HepG2 (cell line): ENCODE measurements around the gene SLC2A4. TPM values are rescaled to one million over a fixed set of nuclear protein-coding genes. Genes with fewer than 3 reads are reported as not detected.

ENCODE experiments used
- AKNA ChIP-seq: sonication (generic); formaldehyde crosslinking; IDR thresholded peaks from 2 replicates; pipeline ENCODE4 v1.4.0; 2020; ENCODE audit warnings: missing genetic modification reagents, borderline replicate concordance
- ATF5 ChIP-seq: sonication (generic); formaldehyde crosslinking; IDR thresholded peaks from 2 replicates; pipeline ENCODE4 v1.4.0; 2020; ENCODE audit warnings: mild to moderate bottlenecking, low read depth, missing genetic modification reagents
- ATF7-NPFF ChIP-seq: sonication (generic); formaldehyde crosslinking; IDR thresholded peaks from 2 replicates; pipeline ENCODE4 v1.8.1; 2023; ENCODE audit warnings: mild to moderate bottlenecking, low read depth, missing genetic modification reagents, moderate library complexity
- KLF11 ChIP-seq: IDR thresholded peaks from 2 replicates; pipeline ENCODE4 v1.6.1; 2016; ENCODE audit warnings: missing compliant biosample characterization
- LRRFIP1 ChIP-seq: sonication (generic); formaldehyde crosslinking; conservative IDR thresholded peaks from 2 replicates; pipeline ENCODE4 v1.4.0; 2020; ENCODE audit warnings: missing genetic modification reagents
- MED8 ChIP-seq: sonication (generic); formaldehyde crosslinking; IDR thresholded peaks from 2 replicates; pipeline ENCODE4 v1.8.1; 2023; ENCODE audit warnings: mild to moderate bottlenecking, missing genetic modification reagents; ENCODE audit not compliant: insufficient replicate concordance
- ZFP36L1 ChIP-seq: sonication (generic); formaldehyde crosslinking; IDR thresholded peaks from 2 replicates; pipeline ENCODE4 v1.8.0; 2022; ENCODE audit warnings: mild to moderate bottlenecking, missing genetic modification reagents, moderate library complexity
- ZNF234 ChIP-seq: sonication (generic); formaldehyde crosslinking; conservative IDR thresholded peaks from 2 replicates; pipeline ENCODE4 v1.5.1; 2020; ENCODE audit warnings: mild to moderate bottlenecking, missing genetic modification reagents
- ZNF260 ChIP-seq: sonication (generic); formaldehyde crosslinking; IDR thresholded peaks from 2 replicates; pipeline ENCODE4 v1.4.0; 2020; ENCODE audit warnings: missing genetic modification reagents, low read depth, mild to moderate bottlenecking, borderline replicate concordance
- ZNF280D ChIP-seq: sonication (generic); formaldehyde crosslinking; IDR thresholded peaks from 2 replicates; pipeline ENCODE4 v1.5.1; 2020; ENCODE audit warnings: mild to moderate bottlenecking, missing genetic modification reagents
- ZNF687 ChIP-seq: sonication (generic); formaldehyde crosslinking; IDR thresholded peaks from 2 replicates; pipeline ENCODE4 v1.5.1; 2020; ENCODE audit warnings: mild to moderate bottlenecking, missing genetic modification reagents, moderate library complexity
- polyA plus RNA-seq, 8 experiments: library from polyadenylated mRNA; depleted of rRNA in 3 of 8; stranded (reverse) in 7 of 8; unstranded in 1 of 8; fragments of >200 nt; fragmentation: Illumina TruSeq in 4 of 8; extraction: Trizol in 4 of 8; gene quantifications; 2 replicates each; pipeline versions ENCODE4 v1.2.1 to v1.2.3, GENCODE V29; 2011 to 2016; ENCODE audit warnings: low read depth in 4 of 8, missing spikeins in 1 of 8, mixed read lengths in 1 of 8; ENCODE audit not compliant: insufficient read depth in 1 of 8
- total RNA-seq, 5 experiments: library from RNA; depleted of rRNA; stranded (reverse); fragments of >200 nt; fragmentation: Illumina TruSeq; extraction: Trizol; gene quantifications; 2 replicates each; pipeline ENCODE4 v1.2.3, GENCODE V29; 2016; ENCODE audit warnings: low read depth in 1 of 5

Gene SLC2A4
- total and polyA plus RNA-seq, 2 of the 13 experiments (the other 11 are each of a cell fraction or from before 2014, with no cell fraction given), result 4.9 to 5.8 TPM

- TF ChIP-seq ZNF234 (CRISPR knock-in tag) (no peak), ZNF280D (CRISPR knock-in tag) (no peak), LRRFIP1 (CRISPR knock-in tag) (no peak), ZFP36L1 (CRISPR knock-in tag) (no peak), ZNF260 (CRISPR knock-in tag) (no peak), ATF7-NPFF (CRISPR knock-in tag) (peak; percentile 32; the same call in 1 of the 2 replicates), ATF5 (CRISPR knock-in tag) (0 out of 2 replicates have a peak, but pooled peaks have one; percentile 64), KLF11 (no peak), ZNF687 (CRISPR knock-in tag) (peak; percentile 74), MED8 (CRISPR knock-in tag) (peak; percentile 5), AKNA (no peak)
Measured at GRCh38 chr17:7329374-7329996, 48.0 kb downstream of the SLC2A4 start (continued).
